ENCODE measurements around the gene GLP1R. TPM values are rescaled to one million over a fixed set of nuclear protein-coding genes. Genes with fewer than 3 reads are reported as not detected.

The GLP1R gene
- total RNA-seq, 1 experiment from 2014 or later, result not detected

GRCh38 chr6:39077882-39078594 lies 29.5 kb downstream of the GLP1R start:
- Histone ChIP-seq H3K4me3 (ENCODE audit: low read length) (no peak overlapping the region), H3K27me3 (ENCODE audit: low read length) (peaks cover 32% of the 10 kb centered on the region), H3K4me1 (ENCODE audit: insufficient read depth, low read length) (no peaks in the 10 kb centered on the region), H2AFZ (ENCODE audit: low read length) (no peak overlapping the region), H4K20me1 (ENCODE audit: low read length) (no peaks in the 10 kb centered on the region), H3F3A (ENCODE audit: low read length, unreplicated experiment) (no peaks in the 10 kb centered on the region), H3K36me3 (ENCODE audit: low read depth, low read length) (no peaks in the 10 kb centered on the region), H3K9ac (ENCODE audit: low read length) (no peak overlapping the region), H3K4me2 (ENCODE audit: low read length) (no peak overlapping the region), H3K9me3 (ENCODE audit: low read length) (no peaks in the 10 kb centered on the region), H3K27ac (ENCODE audit: low read length) (no peak overlapping the region), H3K9me2 (replicated peaks; ENCODE audit: low read length) (no peaks in the 10 kb centered on the region), H3K79me2 (ENCODE audit: low read length) (no peaks in the 10 kb centered on the region)
- DNase-seq, result no peak
- ChIA-PET POLR2A (ENCODE audit: unreplicated experiment) (no interaction called here), CTCF (no interaction called here)
- intact Hi-C loops (cut with micrococcal nuclease), result no loop called here
- BruUV-seq (replicated peaks), result no TSS peak
- TF ChIP-seq EZH2 (IDR thresholded peaks at IDR 0.05; ENCODE audit: low read length, unreplicated experiment) (no peak), EZH2phosphoT487 (IDR thresholded peaks at IDR 0.05; ENCODE audit: borderline replicate concordance, low read length) (no peak), CTCF (conservative IDR thresholded peaks at IDR 0.05; ENCODE audit: low read depth, low read length) (no peak)
- no peak for ATAC-seq

- Histone ChIP-seq H4K20me1 (ENCODE audit: low read length) (no peaks in the 10 kb centered on the region), H3K9me2 (replicated peaks; ENCODE audit: low read length) (no peaks in the 10 kb centered on the region), H3K4me1 (ENCODE audit: insufficient read depth, low read length) (no peaks in the 10 kb centered on the region), H3K27me3 (ENCODE audit: low read length) (peaks cover 26% of the 10 kb centered on the region; the same call in 1 of the 2 replicates), H3K79me2 (ENCODE audit: low read length) (no peaks in the 10 kb centered on the region), H3K27ac (ENCODE audit: low read length) (no peak overlapping the region), H3K4me2 (ENCODE audit: low read length) (no peak overlapping the region), H3K4me3 (ENCODE audit: low read length) (no peak overlapping the region), H3F3A (ENCODE audit: low read length, unreplicated experiment) (no peaks in the 10 kb centered on the region), H3K36me3 (ENCODE audit: low read depth, low read length) (no peaks in the 10 kb centered on the region), H2AFZ (ENCODE audit: low read length) (no peak overlapping the region), H3K9me3 (ENCODE audit: low read length) (no peaks in the 10 kb centered on the region), H3K9ac (ENCODE audit: low read length) (no peak overlapping the region)
- BruUV-seq (replicated peaks), result no TSS peak
- ChIA-PET CTCF (no interaction called here), POLR2A (ENCODE audit: unreplicated experiment) (no interaction called here)
- no peak for DNase-seq
- TF ChIP-seq CTCF (conservative IDR thresholded peaks at IDR 0.05; ENCODE audit: low read depth, low read length) (no peak), EZH2 (IDR thresholded peaks at IDR 0.05; ENCODE audit: low read length, unreplicated experiment) (no peak), EZH2phosphoT487 (IDR thresholded peaks at IDR 0.05; ENCODE audit: borderline replicate concordance, low read length) (no peak)
- intact Hi-C loops (cut with micrococcal nuclease), result no loop called here
- no peak for ATAC-seq
These were observed 30.1 kb downstream of the GLP1R start for GRCh38 chr6:39078695-39079094.
